ENCODE results near the gene SPDL1.
A peak's percentile ranks its signal among the peaks of the same experiment; 100 is the strongest.

SPDL1 gene

GRCh38 chr5:169583424-169584220 lies at the start of gene SPDL1:
TSS of gene SPDL1 (plus strand) at chr5:169583773. CDS start at chr5:169588417, 4,644 bp downstream.
- DNase-seq: peak; percentile 92

GRCh38 chr5:169534311-169534880 lies 49.2 kb upstream of the SPDL1 start:
- DNase-seq: no peak

GRCh38 chr5:169534939-169535338 lies 48.6 kb upstream of the SPDL1 start:
- DNase-seq: no peak

DNA sequence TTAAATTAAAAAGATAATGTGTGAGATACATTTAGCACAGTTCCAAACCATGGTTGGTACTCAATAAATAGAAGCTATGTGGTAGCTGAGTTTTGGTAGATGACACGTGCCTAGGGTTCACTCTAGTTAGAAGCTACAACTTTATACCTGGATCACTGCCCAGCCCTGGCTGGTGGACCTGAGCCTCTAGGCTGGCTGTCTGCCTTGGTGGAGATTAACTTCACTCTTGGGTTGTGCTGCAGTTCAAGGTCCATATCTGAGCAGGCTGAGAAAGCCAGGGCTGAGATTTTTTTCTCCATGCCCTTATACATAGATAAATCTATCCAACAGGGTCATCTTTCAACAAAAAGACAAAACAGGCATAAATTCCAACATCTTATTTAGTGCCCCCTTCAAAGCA lies 44.6 kb upstream of the SPDL1 start:
- DNase-seq: no peak

DNA sequence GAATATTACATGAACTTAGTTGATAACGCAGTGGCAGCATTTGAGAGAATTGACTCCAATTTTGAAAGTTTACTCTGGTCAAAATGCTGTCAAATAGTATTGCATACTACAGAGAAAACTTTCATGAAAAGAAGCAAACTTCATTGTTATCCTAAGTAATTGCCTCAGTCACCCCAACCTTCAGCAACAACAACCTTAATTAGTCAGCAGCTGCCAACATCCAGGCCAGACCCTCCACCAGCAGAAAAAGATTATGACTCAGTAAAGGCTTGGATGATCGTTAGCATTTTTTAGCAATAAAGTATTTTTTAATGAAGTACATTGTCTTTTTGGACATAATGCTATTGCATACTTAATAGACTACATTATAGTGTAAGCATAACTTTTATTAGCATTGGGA lies 40.8 kb upstream of the SPDL1 start:
- no peak for DNase-seq

- DNase-seq: no peak
Observed at GRCh38 chr5:169544264-169544950, 39.2 kb upstream of the SPDL1 start.

DNA sequence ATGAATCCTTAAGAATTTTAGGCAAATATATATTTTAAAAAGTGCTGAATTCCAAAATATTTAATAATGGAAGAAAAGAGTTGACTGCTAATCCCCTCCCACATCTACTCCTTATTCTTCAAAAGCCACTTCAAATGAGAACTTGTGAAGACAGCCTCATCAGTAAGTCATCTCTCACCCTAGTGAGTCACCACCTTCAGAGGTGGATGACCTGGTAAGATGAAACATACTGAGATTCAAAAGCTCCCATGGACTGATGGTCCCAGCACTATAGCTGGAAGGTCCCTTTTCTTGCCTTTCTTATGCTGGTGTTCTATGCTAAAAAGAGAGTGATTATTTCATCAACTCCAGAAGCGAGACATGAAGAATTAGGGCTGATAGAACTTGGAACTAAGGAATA lies 37.8 kb upstream of the SPDL1 start:
- no peak for DNase-seq

- no peak for DNase-seq
Observed at GRCh38 chr5:169546346-169546745, 37.2 kb upstream of the SPDL1 start.

DNA sequence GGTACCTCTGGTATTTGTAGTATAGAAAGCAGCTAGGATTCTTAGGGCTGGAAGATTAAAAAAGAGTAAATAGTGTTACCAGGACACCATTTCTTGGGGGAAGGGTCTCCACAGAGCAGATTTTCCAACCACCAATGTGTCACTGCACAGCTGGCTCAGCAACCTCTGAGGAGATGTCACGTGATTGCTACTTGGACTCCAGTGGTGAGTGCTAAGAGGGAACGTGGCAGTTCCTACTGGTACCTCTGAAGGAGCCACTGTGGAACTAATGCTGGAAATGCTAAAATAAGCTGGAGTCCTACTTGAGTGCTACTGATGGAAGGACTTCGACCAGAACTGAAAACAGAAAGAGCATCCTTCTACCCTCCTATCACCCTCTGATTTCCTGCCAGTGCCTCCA lies 36.1 kb upstream of the SPDL1 start:
- DNase-seq: no peak

DNA sequence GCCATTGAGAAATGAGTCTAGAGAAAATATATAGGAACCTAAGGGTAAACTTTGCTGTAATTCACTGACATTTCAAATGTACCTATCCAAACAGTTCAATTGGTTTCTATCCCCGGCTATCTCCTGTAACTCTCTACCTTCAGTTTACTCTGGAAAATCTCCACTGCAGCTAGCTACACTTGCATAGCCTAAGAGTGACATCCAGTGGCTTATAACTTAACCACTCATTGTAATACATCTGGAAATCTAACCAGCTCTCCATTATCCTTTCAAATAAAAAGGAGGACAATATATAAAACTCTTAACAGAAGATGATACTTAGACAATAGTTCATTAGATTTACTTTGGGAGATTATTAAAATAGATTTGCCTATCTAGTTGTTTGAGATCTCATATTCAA lies 35.3 kb upstream of the SPDL1 start:
- DNase-seq: no peak

- no peak for DNase-seq
Observed at GRCh38 chr5:169549453-169550100, 34.0 kb upstream of the SPDL1 start.

DNA sequence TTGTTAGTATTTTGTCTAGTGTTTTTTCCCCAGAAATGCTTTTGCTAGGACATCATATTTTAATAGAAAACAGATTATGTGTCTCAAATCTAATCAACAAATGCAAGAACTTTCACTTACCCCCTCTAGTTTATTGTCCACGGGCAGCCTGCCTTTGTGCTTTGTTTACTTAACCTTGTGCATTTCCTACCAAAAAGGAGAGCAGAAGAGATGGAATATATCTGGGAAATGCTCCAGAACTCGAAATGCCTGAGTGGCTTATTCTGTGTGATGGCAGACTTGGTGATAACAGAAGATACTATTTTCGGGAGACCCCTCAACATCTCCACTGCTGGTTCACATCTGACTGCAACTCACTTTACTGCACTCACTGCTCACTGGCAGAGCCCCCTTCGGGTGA lies 33.3 kb upstream of the SPDL1 start:
- DNase-seq: no peak

- DNase-seq: no peak
Observed at GRCh38 chr5:169551146-169551545, 32.4 kb upstream of the SPDL1 start.

DNA sequence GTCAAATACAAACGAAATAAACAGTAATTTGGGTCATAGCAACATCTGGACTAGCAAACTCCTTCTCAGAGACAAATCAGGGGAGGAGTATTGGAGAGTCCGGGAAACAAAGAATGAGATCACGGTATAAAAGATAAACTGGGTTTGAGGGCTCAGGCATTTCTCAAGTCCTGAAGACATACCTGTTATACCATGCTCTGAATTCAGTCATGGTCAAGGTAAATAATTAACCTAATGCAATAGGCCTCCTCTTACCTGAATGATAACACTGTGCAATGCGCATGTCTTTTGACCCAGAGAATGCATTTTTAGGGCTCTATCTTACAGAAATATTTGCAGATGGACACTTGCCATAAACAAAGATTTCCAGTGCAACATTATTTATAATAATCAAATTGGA lies 31.9 kb upstream of the SPDL1 start:
- no peak for DNase-seq

DNA sequence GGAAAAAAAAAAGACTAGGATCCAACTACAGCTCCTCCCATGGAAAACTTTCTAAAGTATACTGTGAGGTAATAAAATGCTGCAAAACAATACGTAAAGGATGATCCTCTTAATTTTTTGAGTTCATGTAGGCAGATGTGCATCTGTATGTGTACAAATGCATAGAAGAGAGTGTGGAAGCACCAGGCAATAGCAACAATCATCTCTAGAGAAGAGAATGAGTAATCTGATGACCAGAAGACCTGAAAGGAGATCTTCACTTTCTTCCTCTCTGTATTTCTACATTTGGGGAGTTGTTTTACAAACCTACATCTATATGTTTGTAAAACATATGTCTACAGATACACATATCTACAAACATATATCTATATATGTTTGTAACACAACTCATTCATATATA lies 29.3 kb upstream of the SPDL1 start:
- DNase-seq: no peak

DNA sequence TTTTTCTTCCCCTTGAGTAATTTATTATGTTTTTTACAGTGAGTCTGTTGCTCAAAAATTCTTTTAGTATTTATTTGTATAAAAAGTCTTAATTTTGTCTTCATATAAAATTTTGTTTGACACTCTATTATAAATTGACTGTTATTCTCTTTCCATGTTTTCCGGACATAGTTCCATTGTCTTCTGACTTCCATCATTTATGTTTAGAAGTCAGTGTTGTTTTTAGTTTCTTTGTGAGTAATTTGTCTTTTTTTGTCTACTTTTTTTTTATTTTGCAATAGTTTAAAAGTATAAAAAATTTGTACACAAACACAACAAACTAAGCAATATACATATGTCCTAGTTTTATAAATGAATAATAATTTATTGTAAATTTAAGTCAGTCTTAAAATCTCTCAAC lies 25.7 kb upstream of the SPDL1 start:
- no peak for DNase-seq

DNA sequence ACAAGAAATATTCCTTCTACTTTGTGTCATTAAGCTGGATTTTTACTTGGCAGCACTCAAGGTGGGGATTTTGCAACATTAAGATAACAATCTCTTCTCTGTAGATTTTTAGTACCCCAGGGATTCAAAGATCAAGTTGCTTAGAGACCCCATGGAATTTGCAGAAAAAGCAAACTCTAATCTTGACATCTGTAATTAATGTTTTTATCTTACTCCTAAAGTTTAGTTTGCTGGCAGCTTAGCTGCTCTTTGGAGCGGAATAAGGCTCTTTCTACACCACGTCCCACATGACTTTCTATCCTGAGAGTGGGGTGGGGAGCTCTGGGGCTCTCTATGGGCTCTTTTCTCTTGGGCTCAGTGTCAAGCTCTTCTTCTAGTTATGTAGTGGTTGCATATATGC lies 21.7 kb upstream of the SPDL1 start:
- DNase-seq: no peak

GRCh38 chr5:169563369-169563768 lies 20.2 kb upstream of the SPDL1 start:
- DNase-seq: no peak

DNA sequence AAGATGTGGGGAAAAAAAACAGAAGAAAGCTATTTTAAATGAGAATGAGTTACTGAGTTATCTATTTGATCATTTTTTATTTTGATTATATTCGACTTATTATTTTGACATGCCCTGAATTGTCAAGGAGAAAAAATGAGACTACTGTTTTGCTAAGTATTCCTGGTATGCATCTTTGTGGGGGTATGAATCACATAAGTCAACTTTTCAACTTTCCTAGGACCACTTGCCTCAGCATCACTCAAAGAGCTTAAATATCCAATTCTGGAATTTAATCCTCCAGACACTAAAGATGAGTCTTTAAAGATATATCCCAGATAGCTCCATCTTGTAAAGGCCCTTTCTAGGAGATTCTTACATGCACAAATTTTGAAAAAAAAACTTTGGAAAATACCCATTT lies 17.4 kb upstream of the SPDL1 start:
- DNase-seq: no peak

DNA sequence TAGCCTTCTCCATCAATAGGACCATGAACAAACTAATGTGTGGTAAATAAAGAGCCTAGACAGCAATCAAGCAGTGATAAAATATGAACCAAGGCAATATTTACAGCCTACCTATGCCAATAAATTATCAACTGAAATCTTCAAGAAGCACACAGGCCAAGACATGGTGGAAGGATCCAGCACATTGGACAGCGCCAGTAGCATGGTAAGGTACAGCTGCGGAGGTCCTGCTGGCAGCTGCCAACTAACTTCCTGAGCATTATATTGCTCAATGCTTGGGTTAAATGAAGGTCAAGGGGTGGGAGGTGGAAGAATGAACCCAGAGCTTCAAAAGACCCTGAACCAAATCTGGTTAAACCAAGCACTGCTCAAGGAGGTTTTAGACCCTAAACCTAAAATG lies 16.5 kb upstream of the SPDL1 start:
- DNase-seq: no peak

GRCh38 chr5:169569513-169569912 lies 14.1 kb upstream of the SPDL1 start:
- DNase-seq: no peak

- DNase-seq: no peak
Observed at GRCh38 chr5:169571355-169571754, 12.2 kb upstream of the SPDL1 start.

GRCh38 chr5:169574134-169574646 lies 9.4 kb upstream of the SPDL1 start:
- DNase-seq: no peak
